Measurements from ENCODE around the gene CD82.

The CD82 gene

GRCh38 chr11:44615041-44615755 is 49.7 kb downstream of the CD82 start:
- Histone ChIP-seq H3K4ac (ENCODE audit: low read length) (no peak overlapping the region), H2AFZ (ENCODE audit: low read length) (no peak overlapping the region), H3K27me3 (ENCODE audit: control insufficient read depth in 3 of 3, insufficient read depth in 3 of 3, low read depth in 1 of 3, low read length in 3 of 3) (peaks cover 0 to 9% (median 0%) of the 10 kb centered on the region in 3 experiments), H3K79me1 (ENCODE audit: low read depth, low read length) (no peaks in the 10 kb centered on the region), H3K9me3 (replicated peaks in 1 of 2; ENCODE audit: control insufficient read depth in 2 of 2, insufficient read depth in 1 of 2, low read depth in 1 of 2, low read length in 2 of 2) (no peaks in the 10 kb centered on the region), H3K23ac (ENCODE audit: low read depth, low read length, poor library complexity) (peak overlapping the region; percentile 52), H2BK12ac (ENCODE audit: low read length) (no peak overlapping the region), H2AK5ac (ENCODE audit: low read depth, low read length) (peak overlapping the region; percentile 51), H2BK5ac (ENCODE audit: low read length) (peak overlapping the region; percentile 20), H3K4me3 (ENCODE audit: low read length in 2 of 2) (no peak overlapping the region), H2BK120ac (ENCODE audit: low read depth, low read length) (no peak overlapping the region), H3K4me2 (ENCODE audit: insufficient read depth, low read length, poor library complexity, severe bottlenecking) (no peak overlapping the region), H3K36me3 (replicated peaks in 1 of 2; ENCODE audit: control insufficient read depth in 2 of 2, insufficient read depth in 2 of 2, low read length in 2 of 2) (peaks cover 0 to 9% of the 10 kb centered on the region in 2 donors), H3K27ac (replicated peaks; ENCODE audit: low read length) (no peak overlapping the region), H3K9ac (ENCODE audit: low read depth, low read length, poor library complexity) (peak overlapping the region; percentile 47), H3K14ac (ENCODE audit: low read length) (no peak overlapping the region), H3K4me1 (ENCODE audit: control insufficient read depth in 2 of 2, insufficient read depth in 1 of 2, low read depth in 1 of 2, low read length in 2 of 2) (peaks cover 0 to 5% of the 10 kb centered on the region in 2 donors), H3K18ac (ENCODE audit: low read length) (peak overlapping the region; percentile 11), H4K91ac (ENCODE audit: low read depth, low read length, poor library complexity) (no peak overlapping the region), H2BK15ac (ENCODE audit: low read length) (no peak overlapping the region), H4K8ac (ENCODE audit: low read depth, low read length) (no peak overlapping the region)
- WGBS, 2 donors (ENCODE audit: extremely low coverage in 2 of 2, insufficient read length in 2 of 2, insufficient replicate concordance in 1 of 2): no CpG with 5 or more reads among the region's 15 CpGs
- DNase-seq (ENCODE audit: low spot score): no peak

- no peak overlapping the region for H4K8ac ChIP-seq (ENCODE audit: low read depth, low read length)
- H3K9me3 ChIP-seq (replicated peaks in 1 of 2; ENCODE audit: control insufficient read depth in 2 of 2, insufficient read depth in 1 of 2, low read depth in 1 of 2, low read length in 2 of 2): no peaks in the 10 kb centered on the region
- no peak overlapping the region for H4K91ac ChIP-seq (ENCODE audit: low read depth, low read length, poor library complexity)
- no peak overlapping the region for H3K4me2 ChIP-seq (ENCODE audit: insufficient read depth, low read length, poor library complexity, severe bottlenecking)
- no peak overlapping the region for H2BK5ac ChIP-seq (ENCODE audit: low read length)
- H3K14ac ChIP-seq (ENCODE audit: low read length): no peak overlapping the region
- H3K4me1 ChIP-seq (ENCODE audit: control insufficient read depth in 2 of 2, insufficient read depth in 1 of 2, low read depth in 1 of 2, low read length in 2 of 2): peaks cover 0 to 5% of the 10 kb centered on the region in 2 donors
- H2AFZ ChIP-seq (ENCODE audit: low read length): no peak overlapping the region
- peak overlapping the region; percentile 51 for H2AK5ac ChIP-seq (ENCODE audit: low read depth, low read length)
- DNase-seq (ENCODE audit: low spot score): no peak
- no CpG with 5 or more reads among the region's 14 CpGs for WGBS, 2 donors (ENCODE audit: extremely low coverage in 2 of 2, insufficient read length in 2 of 2, insufficient replicate concordance in 1 of 2)
- H3K27ac ChIP-seq (replicated peaks; ENCODE audit: low read length): no peak overlapping the region
- H3K4ac ChIP-seq (ENCODE audit: low read length): no peak overlapping the region
- no peak overlapping the region for H3K4me3 ChIP-seq (ENCODE audit: low read length in 2 of 2)
- no peak overlapping the region for H2BK15ac ChIP-seq (ENCODE audit: low read length)
- no peak overlapping the region for H2BK120ac ChIP-seq (ENCODE audit: low read depth, low read length)
- H2BK12ac ChIP-seq (ENCODE audit: low read length): no peak overlapping the region
- H3K79me1 ChIP-seq (ENCODE audit: low read depth, low read length): no peaks in the 10 kb centered on the region
- H3K23ac ChIP-seq (ENCODE audit: low read depth, low read length, poor library complexity): no peak overlapping the region
- no peak overlapping the region for H3K9ac ChIP-seq (ENCODE audit: low read depth, low read length, poor library complexity)
- H3K27me3 ChIP-seq (ENCODE audit: control insufficient read depth in 3 of 3, insufficient read depth in 3 of 3, low read depth in 1 of 3, low read length in 3 of 3): peaks cover 0 to 9% (median 0%) of the 10 kb centered on the region in 3 experiments
- H3K18ac ChIP-seq (ENCODE audit: low read length): no peak overlapping the region
- H3K36me3 ChIP-seq (replicated peaks in 1 of 2; ENCODE audit: control insufficient read depth in 2 of 2, insufficient read depth in 2 of 2, low read length in 2 of 2): peaks cover 0 to 9% of the 10 kb centered on the region in 2 donors
These were observed 50.7 kb downstream of the CD82 start for GRCh38 chr11:44615913-44616791.

DNA sequence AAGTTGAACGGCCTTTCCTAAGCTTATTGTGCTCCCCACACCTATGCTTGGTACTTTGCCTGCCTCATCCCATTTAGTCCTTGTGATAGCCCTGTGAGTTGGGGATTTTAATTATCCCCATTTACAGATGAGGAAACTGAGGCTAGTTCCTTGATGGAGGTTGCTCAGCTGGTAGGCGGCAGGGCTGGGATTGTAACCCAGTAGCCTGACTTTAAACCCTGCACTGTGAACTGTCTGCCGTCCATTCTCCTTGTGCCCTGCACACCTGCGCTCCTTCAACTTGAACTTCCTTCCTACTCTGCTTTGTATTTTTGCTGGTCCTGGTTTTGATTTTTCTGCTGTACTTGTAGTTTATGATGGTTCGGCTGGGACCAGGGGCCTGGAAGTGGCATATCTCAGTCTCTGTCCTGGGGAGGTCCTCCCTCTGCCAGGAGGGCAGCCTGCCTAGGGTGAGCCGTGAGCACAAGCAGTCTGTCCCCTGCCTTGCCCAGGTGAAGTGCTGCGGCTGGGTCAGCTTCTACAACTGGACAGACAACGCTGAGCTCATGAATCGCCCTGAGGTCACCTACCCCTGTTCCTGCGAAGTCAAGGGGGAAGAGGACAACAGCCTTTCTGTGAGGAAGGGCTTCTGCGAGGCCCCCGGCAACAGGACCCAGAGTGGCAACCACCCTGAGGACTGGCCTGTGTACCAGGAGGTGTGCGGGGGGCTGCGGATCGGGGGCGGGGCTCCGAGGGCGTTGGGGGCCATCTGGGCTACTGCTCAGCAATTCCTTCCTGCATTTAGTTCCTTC is 52.4 kb downstream of the CD82 start:
- no CpG with 5 or more reads among the region's 18 CpGs for WGBS, 2 donors (ENCODE audit: extremely low coverage in 2 of 2, insufficient read length in 2 of 2, insufficient replicate concordance in 1 of 2)
- Histone ChIP-seq H3K14ac (ENCODE audit: low read length) (no peak overlapping the region), H4K8ac (ENCODE audit: low read depth, low read length) (no peak overlapping the region), H3K23ac (ENCODE audit: low read depth, low read length, poor library complexity) (peak overlapping the region; percentile 60), H2BK12ac (ENCODE audit: low read length) (no peak overlapping the region), H3K9ac (ENCODE audit: low read depth, low read length, poor library complexity) (no peak overlapping the region), H2BK120ac (ENCODE audit: low read depth, low read length) (no peak overlapping the region), H3K4me3 (ENCODE audit: low read length in 2 of 2) (no peak overlapping the region), H3K4me1 (ENCODE audit: control insufficient read depth in 2 of 2, insufficient read depth in 1 of 2, low read depth in 1 of 2, low read length in 2 of 2) (peaks cover 0 to 10% of the 10 kb centered on the region in 2 donors), H3K9me3 (replicated peaks in 1 of 2; ENCODE audit: control insufficient read depth in 2 of 2, insufficient read depth in 1 of 2, low read depth in 1 of 2, low read length in 2 of 2) (no peaks in the 10 kb centered on the region), H3K4ac (ENCODE audit: low read length) (no peak overlapping the region), H3K79me1 (ENCODE audit: low read depth, low read length) (no peaks in the 10 kb centered on the region), H2BK5ac (ENCODE audit: low read length) (no peak overlapping the region), H3K18ac (ENCODE audit: low read length) (no peak overlapping the region), H2AK5ac (ENCODE audit: low read depth, low read length) (no peak overlapping the region), H2BK15ac (ENCODE audit: low read length) (no peak overlapping the region), H3K4me2 (ENCODE audit: insufficient read depth, low read length, poor library complexity, severe bottlenecking) (no peak overlapping the region), H2AFZ (ENCODE audit: low read length) (no peak overlapping the region), H3K36me3 (replicated peaks in 1 of 2; ENCODE audit: control insufficient read depth in 2 of 2, insufficient read depth in 2 of 2, low read length in 2 of 2) (peaks cover 0 to 9% of the 10 kb centered on the region in 2 donors), H4K91ac (ENCODE audit: low read depth, low read length, poor library complexity) (no peak overlapping the region), H3K27me3 (ENCODE audit: control insufficient read depth in 3 of 3, insufficient read depth in 3 of 3, low read depth in 1 of 3, low read length in 3 of 3) (peaks cover 0 to 14% (median 2%) of the 10 kb centered on the region in 3 experiments), H3K27ac (replicated peaks; ENCODE audit: low read length) (no peak overlapping the region)
- no peak for DNase-seq (ENCODE audit: low spot score)
